Measurements from ENCODE around the gene USP9X.

- TF ChIP-seq SMC3 (IDR thresholded peaks at IDR 0.05; ENCODE audit: low read depth, low read length) (no peak), CTCF (IDR thresholded peaks at IDR 0.05) (no peak), NFIC (IDR thresholded peaks at IDR 0.05; ENCODE audit: borderline replicate concordance) (no peak), REST (IDR thresholded peaks at IDR 0.05; ENCODE audit: low read depth, low read length) (no peak), MEF2A (IDR thresholded peaks at IDR 0.05; ENCODE audit: borderline replicate concordance, low read depth) (no peak), TCF12 (IDR thresholded peaks at IDR 0.05) (no peak), EP300 (IDR thresholded peaks at IDR 0.05; ENCODE audit: borderline replicate concordance in 1 of 2, low read depth in 1 of 2, low read length in 1 of 2) (no peak), PBX3 (IDR thresholded peaks at IDR 0.05) (no peak), GABPA (IDR thresholded peaks at IDR 0.05; ENCODE audit: low read depth) (no peak), USF1 (IDR thresholded peaks at IDR 0.05; ENCODE audit: borderline replicate concordance, low read depth) (no peak), EZH2phosphoT487 (IDR thresholded peaks at IDR 0.05; ENCODE audit: borderline replicate concordance, low read depth) (no peak), USF2 (IDR thresholded peaks at IDR 0.05; ENCODE audit: borderline replicate concordance, low read depth, low read length) (no peak), POLR2AphosphoS5 (IDR thresholded peaks at IDR 0.05; ENCODE audit: low read depth, low read length) (no peak), FOSL2 (IDR thresholded peaks at IDR 0.05; ENCODE audit: borderline replicate concordance, low read depth) (no peak)
Measured at GRCh38 chrX:41167888-41168287, 82.6 kb downstream of the USP9X start.

Measured in SK-N-SH (cell line).